Neural progenitor cell (in vitro differentiated cells): ENCODE data around the gene ZBTB4.

Experiments
- EZH2 ChIP-seq: fragments of 200-600 bp; sonication (generic); IDR thresholded peaks from 2 replicates; pipeline ENCODE4 v1.6.1; 2017; ENCODE audit warnings: antibody characterized with exemption, mild to moderate bottlenecking, moderate library complexity
- TF ChIP-seq, protein P1 (sequence below): fragments of 200-600 bp; sonication (generic); IDR thresholded peaks from 2 replicates; pipeline ENCODE4 v1.5.1; 2017; ENCODE audit warnings: antibody characterized with exemption, mild to moderate bottlenecking

DNA sequence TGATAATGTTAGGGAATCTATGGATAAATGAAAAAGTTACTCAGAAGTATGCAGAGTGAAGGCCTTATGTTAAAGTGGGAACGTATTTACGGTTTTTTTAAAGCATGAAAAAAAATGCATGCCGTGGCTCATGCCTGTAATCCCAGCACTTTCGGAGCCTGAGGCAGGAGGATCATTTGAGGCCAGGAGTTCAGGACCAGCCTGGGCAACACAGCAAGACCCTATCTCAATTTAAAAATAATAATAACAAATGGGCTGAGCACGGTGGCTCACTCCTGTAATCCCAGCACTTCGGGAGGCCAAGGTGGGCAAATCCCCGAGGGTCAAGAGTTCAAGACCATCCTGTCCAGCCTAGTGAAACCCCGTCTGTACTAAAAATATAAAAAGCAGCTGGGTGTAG lies 10.7 kb upstream of the ZBTB4 start:
- TF ChIP-seq, protein P1, sequence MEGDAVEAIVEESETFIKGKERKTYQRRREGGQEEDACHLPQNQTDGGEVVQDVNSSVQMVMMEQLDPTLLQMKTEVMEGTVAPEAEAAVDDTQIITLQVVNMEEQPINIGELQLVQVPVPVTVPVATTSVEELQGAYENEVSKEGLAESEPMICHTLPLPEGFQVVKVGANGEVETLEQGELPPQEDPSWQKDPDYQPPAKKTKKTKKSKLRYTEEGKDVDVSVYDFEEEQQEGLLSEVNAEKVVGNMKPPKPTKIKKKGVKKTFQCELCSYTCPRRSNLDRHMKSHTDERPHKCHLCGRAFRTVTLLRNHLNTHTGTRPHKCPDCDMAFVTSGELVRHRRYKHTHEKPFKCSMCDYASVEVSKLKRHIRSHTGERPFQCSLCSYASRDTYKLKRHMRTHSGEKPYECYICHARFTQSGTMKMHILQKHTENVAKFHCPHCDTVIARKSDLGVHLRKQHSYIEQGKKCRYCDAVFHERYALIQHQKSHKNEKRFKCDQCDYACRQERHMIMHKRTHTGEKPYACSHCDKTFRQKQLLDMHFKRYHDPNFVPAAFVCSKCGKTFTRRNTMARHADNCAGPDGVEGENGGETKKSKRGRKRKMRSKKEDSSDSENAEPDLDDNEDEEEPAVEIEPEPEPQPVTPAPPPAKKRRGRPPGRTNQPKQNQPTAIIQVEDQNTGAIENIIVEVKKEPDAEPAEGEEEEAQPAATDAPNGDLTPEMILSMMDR = no peak
- TF ChIP-seq EZH2 = no peak
